Body of pancreas (tissue), 4 donors: ENCODE results near the gene ACTRT3. TPM values are rescaled to one million over a fixed set of nuclear protein-coding genes. Genes with fewer than 3 reads are reported as not detected.

Source experiments
- ATAC-seq: fragments of 150-250 bp; one replicate; pipeline ENCODE4 v1.9.1; 2016
- DNase-seq, 4 donors: peaks; one replicate each; pipeline ENCODE4 v3.0.0-alpha.2; 2019
- H3K27ac ChIP-seq, 4 donors: fragments of 200-600 bp; sonication (generic); 1 replicate in 3 of 4; 2 replicates in 1 of 4; pipeline versions ENCODE4 v1.5.1 to v1.6.1; 2016 to 2019; ENCODE audit warnings: mild to moderate bottlenecking in 1 of 4, mixed read lengths in 1 of 4, moderate library complexity in 1 of 4
- H3K27me3 ChIP-seq, 2 donors: fragments of 200-600 bp; sonication (generic); one replicate each; pipeline ENCODE4 v1.6.0; 2016; ENCODE audit warnings: mild to moderate bottlenecking in 1 of 2
- H3K36me3 ChIP-seq, 2 donors: fragments of 200-600 bp; sonication (generic); replicated peaks in 1 of 2; 2 replicates each; pipeline ENCODE4 v1.5.1; 2016; ENCODE audit warnings: low read depth in 2 of 2; ENCODE audit not compliant: insufficient read depth in 1 of 2
- H3K4me1 ChIP-seq: fragments of 200-600 bp; sonication (generic); one replicate; pipeline ENCODE4 v1.6.0; 2016
- H3K4me3 ChIP-seq, 2 donors: fragments of 200-600 bp; sonication (generic); 1 replicate in 1 of 2; 2 replicates in 1 of 2; pipeline ENCODE4 v1.5.1; 2016 to 2019
- H3K9me3 ChIP-seq, 3 donors: fragments of 200-600 bp; sonication (generic); 1 replicate in 2 of 3; 2 replicates in 1 of 3; pipeline ENCODE4 v1.5.1; 2016
- CTCF ChIP-seq, 7 experiments: fragments of 450-650 bp in 4 of 7; fragments of 200-600 bp in 3 of 7; sonication (generic) in 3 of 7; IDR thresholded peaks; one replicate each; pipeline ENCODE4 v1.5.1; 2016 to 2019; ENCODE audit warnings: antibody characterized with exemption in 7 of 7
- POLR2A ChIP-seq, 3 donors: fragments of 450-650 bp; IDR thresholded peaks; one replicate each; pipeline ENCODE4 v1.6.1; 2016; ENCODE audit warnings: antibody characterized with exemption in 3 of 3, mild to moderate bottlenecking in 2 of 3
- WGBS, 2 donors: methylation state at CpG; one replicate each; pipeline ENCODE4 v1.1.5; 2017; 5-methylcytosine and 5-hydroxymethylcytosine counted together
- intact Hi-C: fragments of 100-400 bp; cut with DNase I; formaldehyde crosslinking; loops from one replicate; pipeline ENCODE4 v1.15.1; 2023
- total RNA-seq, 2 donors: library from RNA; depleted of rRNA; stranded (reverse); fragments of >200 nt; gene quantifications; one replicate each; pipeline ENCODE4 v1.1.0, GENCODE V29; 2016

The ACTRT3 gene
- total RNA-seq, 2 donors from 2014 or later, result 0.52 TPM; not detected in 1

GRCh38 chr3:169804681-169805080, 35.3 kb upstream of the ACTRT3 start:
- TF ChIP-seq POLR2A (IDR thresholded peaks at IDR 0.05), result no peak
- no peak for DNase-seq
- H3K4me1 ChIP-seq, result no peaks in the 10 kb centered on the region
- no peaks in the 10 kb centered on the region for H3K9me3 ChIP-seq
- H3K4me3 ChIP-seq, result no peak overlapping the region
- WGBS, 2 donors, result 87 to 95% methylated on average over 3 of the region's 3 CpGs
- intact Hi-C loops, result no loop called here
- no peak for ATAC-seq
- no peaks in the 10 kb centered on the region for H3K27me3 ChIP-seq
- no peaks in the 10 kb centered on the region for H3K36me3 ChIP-seq
- no peak overlapping the region for H3K27ac ChIP-seq

- 90 to 93% methylated on average over 1 of the region's 1 CpG for WGBS, 2 donors
- Histone ChIP-seq H3K4me3 (no peak overlapping the region), H3K36me3 (peaks cover 7 to 9% of the 10 kb centered on the region in 2 donors), H3K27ac (no peak overlapping the region), H3K4me1 (no peaks in the 10 kb centered on the region), H3K27me3 (no peaks in the 10 kb centered on the region), H3K9me3 (no peaks in the 10 kb centered on the region)
- intact Hi-C loops, result no loop called here
- ATAC-seq, result no peak
- TF ChIP-seq POLR2A (IDR thresholded peaks at IDR 0.05) (no peak), CTCF (IDR thresholded peaks at IDR 0.05) (no peak)
- no peak for DNase-seq
Measured at GRCh38 chr3:169792359-169792758, 23.0 kb upstream of the ACTRT3 start.

GRCh38 chr3:169790687-169791429, 21.5 kb upstream of the ACTRT3 start:
- no peaks in the 10 kb centered on the region for H3K9me3 ChIP-seq
- WGBS, 2 donors, result 85 to 86% methylated on average over 4 of the region's 4 CpGs
- no peaks in the 10 kb centered on the region for H3K27me3 ChIP-seq
- no peak overlapping the region for H3K4me3 ChIP-seq
- H3K36me3 ChIP-seq, result peaks cover 7 to 17% of the 10 kb centered on the region in 2 donors
- DNase-seq, result no peak
- intact Hi-C loops, result no loop called here
- no peak overlapping the region for H3K27ac ChIP-seq
- TF ChIP-seq POLR2A (IDR thresholded peaks at IDR 0.05) (no peak), CTCF (IDR thresholded peaks at IDR 0.05) (no peak)
- ATAC-seq, result no peak
- H3K4me1 ChIP-seq, result no peaks in the 10 kb centered on the region

GRCh38 chr3:169790219-169790618, 20.9 kb upstream of the ACTRT3 start:
- no peak for TF ChIP-seq POLR2A (IDR thresholded peaks at IDR 0.05)
- no peak for TF ChIP-seq CTCF (IDR thresholded peaks at IDR 0.05)
- DNase-seq (no peak), ATAC-seq (no peak)
- Histone ChIP-seq H3K9me3 (no peaks in the 10 kb centered on the region), H3K4me3 (no peak overlapping the region), H3K27ac (no peak overlapping the region), H3K4me1 (no peaks in the 10 kb centered on the region), H3K27me3 (no peaks in the 10 kb centered on the region), H3K36me3 (peaks cover 10 to 22% of the 10 kb centered on the region in 2 donors)
- intact Hi-C loops, result no loop called here

- intact Hi-C loops, result no loop called here
- WGBS, 2 donors, result 70 to 86% methylated on average over 1 of the region's 1 CpG
- H3K27ac ChIP-seq, result no peak overlapping the region
Measured at GRCh38 chr3:169787791-169788190, 18.4 kb upstream of the ACTRT3 start.

More at GRCh38 chr3:169787791-169788190, 18.4 kb upstream of the ACTRT3 start:
- TF ChIP-seq POLR2A (IDR thresholded peaks at IDR 0.05) (no peak), CTCF (IDR thresholded peaks at IDR 0.05) (no peak)
- no peak for DNase-seq
- peaks cover 10 to 26% of the 10 kb centered on the region in 2 donors for H3K36me3 ChIP-seq
- no peaks in the 10 kb centered on the region for H3K4me1 ChIP-seq
- no peaks in the 10 kb centered on the region for H3K9me3 ChIP-seq
- H3K4me3 ChIP-seq, result no peak overlapping the region
- ATAC-seq, result no peak
- no peaks in the 10 kb centered on the region for H3K27me3 ChIP-seq
